ENCODE measurements around the gene CNKSR3.

GRCh38 chr6:154499855-154500589 is 10.5 kb downstream of the CNKSR3 start:
- TF ChIP-seq TAF1 (IDR thresholded peaks at IDR 0.05; ENCODE audit: borderline replicate concordance, insufficient read depth, low read length) (no peak), REST (IDR thresholded peaks at IDR 0.05; ENCODE audit: insufficient read depth in 1 of 2, low read depth in 2 of 2, low read length in 2 of 2) (no peak), SIN3A (IDR thresholded peaks at IDR 0.05; ENCODE audit: borderline replicate concordance, insufficient read depth, low read length) (no peak), POLR2AphosphoS5 (IDR thresholded peaks at IDR 0.05; ENCODE audit: low read depth, low read length) (no peak), FOXP2 (optimal IDR thresholded peaks at IDR 0.05; ENCODE audit: borderline replicate concordance, extremely low read depth, extremely low read length, insufficient read depth) (no peak)

Data from PFSK-1 (cell line).